Astrocyte (in vitro differentiated cells and primary cell): Measurements from ENCODE around the gene SFSWAP.

Source experiments
- CTCF ChIP-seq: IDR thresholded peaks from 2 replicates; pipeline ENCODE4 v1.5.1; 2011; ENCODE audit warnings: low read depth, mild to moderate bottlenecking, inconsistent platforms, low read length, moderate library complexity; ENCODE audit not compliant: insufficient read depth
- EZH2 ChIP-seq: IDR thresholded peaks from 2 replicates; pipeline ENCODE4 v1.6.1; 2012; ENCODE audit warnings: mild to moderate bottlenecking, low read length, inconsistent platforms; ENCODE audit not compliant: insufficient read depth

GRCh38 chr12:131701705-131702572 lies 9.0 kb upstream of the SFSWAP start:
- no peak for TF ChIP-seq EZH2
- TF ChIP-seq CTCF: no peak
